GM19468 (cell line): ENCODE data around the gene CATSPERD.
A peak's percentile ranks its signal among the peaks of the same experiment; 100 is the strongest.

Experiments
- ATAC-seq: cut with Tn5 transposase; IDR thresholded peaks from one replicate; pipeline ENCODE4 v1.9.1; 2021; ENCODE audit warnings: mild to moderate bottlenecking, moderate library complexity, moderate number of reproducible peaks; ENCODE audit not compliant: unreplicated experiment; ENCODE audit errors: extremely low read depth

CATSPERD gene

DNA sequence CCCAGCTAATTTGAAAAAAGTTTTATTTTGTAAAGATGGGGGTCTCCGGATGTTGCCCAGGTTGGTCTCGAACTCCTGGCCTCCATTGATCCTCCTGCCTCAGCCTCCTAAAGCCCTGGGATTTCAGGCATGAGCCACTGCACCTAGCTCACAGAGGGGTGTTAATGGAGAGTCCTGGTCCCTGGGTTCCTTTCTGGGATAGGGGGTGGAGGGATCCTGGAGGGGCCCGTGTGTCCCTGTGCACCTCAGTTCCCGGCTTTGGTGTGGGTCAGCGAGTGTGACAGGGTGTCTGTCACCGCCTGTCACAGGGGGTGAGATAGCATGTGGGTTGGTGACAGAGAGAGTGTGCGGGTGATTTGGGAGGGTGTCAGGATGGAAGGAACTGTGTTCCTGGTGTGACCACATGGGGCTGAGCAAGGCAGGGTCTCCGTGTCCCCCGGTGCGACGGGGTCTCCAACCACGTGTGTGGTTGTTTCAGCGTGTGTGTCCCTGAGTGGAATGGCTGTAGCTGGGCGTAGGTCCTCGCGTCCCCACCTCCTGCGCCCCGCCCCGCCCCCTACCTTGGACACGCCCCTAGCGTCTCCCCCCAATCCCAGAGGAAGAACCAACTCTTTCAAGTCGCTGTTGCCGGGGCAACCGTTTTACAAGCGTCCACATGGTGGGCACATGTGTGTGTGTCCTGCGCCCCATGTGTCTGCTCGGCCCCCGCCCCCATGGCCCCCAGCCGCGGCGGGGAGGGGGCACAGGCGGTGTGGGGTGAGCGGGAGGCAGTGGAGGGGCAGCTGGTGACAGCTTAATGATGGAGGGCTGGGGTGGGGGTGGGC, 81.6 kb downstream of the CATSPERD start:
- ATAC-seq = no peak

- ATAC-seq = no peak
Measured at GRCh38 chr19:5803441-5803751, 83.0 kb downstream of the CATSPERD start.

DNA sequence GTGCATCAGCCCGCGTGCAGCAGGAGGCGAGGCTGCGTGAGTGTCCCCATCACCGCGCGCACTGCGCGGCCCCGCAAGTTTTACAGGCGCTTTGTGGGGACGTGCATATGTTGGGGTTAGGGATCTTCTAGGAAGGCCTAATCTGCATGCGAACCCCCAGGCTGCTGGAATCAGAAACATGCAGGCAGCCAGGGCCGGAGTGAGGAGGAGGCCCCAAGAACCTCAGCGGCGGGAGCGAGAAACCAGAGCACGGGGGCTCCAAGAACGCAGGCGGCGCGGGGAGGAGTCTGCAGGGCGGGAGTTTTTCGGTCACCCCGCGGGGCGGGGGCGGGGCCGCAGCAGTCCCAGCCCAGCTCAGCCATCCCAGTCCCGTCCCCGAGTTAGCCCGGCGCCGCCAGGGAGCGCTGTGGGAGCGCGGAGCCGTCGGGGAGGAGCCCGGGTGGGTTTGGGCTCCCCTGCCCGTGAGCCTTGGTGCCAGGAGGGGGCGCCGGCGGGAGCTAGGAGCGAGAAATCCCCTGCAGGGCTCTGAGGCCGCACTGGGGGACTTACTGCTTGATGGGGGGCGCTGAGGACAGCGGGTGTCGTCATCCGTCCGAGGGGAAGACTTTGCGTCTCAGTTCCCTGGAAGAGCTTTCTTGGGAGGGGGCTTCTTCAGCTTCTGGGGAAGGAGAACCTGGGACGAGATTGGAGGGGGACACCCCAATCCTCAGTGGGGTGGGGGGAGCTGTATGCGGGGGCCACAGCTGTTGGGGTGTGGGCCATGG, 83.5 kb downstream of the CATSPERD start:
- ATAC-seq = peak; percentile 60

DNA sequence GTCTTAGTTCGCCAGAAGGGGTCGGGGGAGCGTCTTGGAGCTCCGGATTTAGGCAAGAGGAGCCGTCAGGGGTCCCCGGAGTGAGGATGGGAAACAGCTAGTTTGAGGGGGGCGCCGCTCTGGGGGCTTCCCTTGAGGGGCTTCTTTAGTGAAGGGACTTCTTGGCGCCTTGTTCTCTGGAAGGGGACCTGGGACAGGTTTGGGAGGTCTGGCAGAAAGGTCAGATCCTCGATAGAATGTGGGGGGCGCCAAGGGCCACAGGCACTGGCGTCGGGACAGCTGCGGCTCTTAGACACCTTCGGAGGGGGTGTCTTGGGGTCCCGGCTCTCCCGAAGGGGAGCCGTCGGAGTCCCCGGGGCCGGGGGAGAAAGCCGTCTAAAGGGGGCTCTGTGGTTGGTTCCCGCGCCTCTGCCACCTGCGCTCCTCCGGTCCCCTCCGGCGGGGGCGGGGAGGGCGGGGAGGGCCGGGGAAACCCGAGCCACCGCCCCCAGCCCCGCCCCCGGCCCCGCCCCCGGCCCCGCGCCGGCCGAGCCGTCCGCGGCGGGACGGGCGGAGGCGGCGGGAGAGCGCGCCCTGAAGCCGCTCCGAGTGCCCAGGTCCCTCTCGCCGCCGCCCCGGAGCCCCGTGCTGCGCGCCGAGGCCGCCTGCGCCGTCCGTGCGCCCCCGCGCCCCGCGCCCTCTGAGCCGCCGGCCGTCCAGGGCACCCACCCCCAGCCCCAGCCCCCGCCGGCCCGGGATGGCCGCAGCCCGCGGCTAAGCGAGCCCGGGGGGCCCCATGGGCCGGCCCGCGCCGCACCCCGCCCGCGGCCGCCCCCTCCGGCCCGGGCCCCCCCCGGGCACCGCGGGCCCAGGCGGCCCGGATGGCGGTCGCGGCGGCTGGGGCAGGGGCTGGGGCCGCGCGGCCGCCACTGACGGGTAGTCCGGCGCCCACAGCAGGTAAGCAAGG, 84.4 kb downstream of the CATSPERD start, which contains the start of gene NRTN:
NRTN (plus strand) TSS at position 552 of the 946 bp plus-strand sequence. CDS start 19,099 bp downstream, outside the sequence.
- no peak for ATAC-seq

GRCh38 chr19:5805462-5806132, 85.2 kb downstream of the CATSPERD start:
- no peak for ATAC-seq

- ATAC-seq = no peak
Measured at GRCh38 chr19:5806133-5806489, 85.7 kb downstream of the CATSPERD start.

DNA sequence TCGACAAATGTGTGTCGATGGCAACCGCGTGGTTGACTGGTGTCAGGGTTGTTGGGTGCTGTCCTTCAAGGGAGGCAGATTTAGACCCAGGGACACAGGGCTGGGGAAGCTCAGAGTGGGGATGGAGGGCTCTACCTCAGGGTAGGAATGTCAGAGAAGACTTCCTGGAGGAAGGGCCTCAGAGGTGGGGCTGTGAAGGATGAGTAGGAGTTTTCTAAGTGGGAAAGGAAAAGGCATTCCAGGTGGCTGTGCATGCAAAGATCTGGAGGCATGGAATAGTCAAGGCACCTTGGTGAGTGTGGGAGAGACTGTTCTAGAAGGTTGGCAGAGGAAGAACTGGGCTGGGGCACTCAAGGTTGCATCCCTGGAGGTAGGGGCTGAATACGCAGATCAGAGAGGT, 86.5 kb downstream of the CATSPERD start:
- no peak for ATAC-seq

- ATAC-seq = no peak
Measured at GRCh38 chr19:5808120-5808816, 87.8 kb downstream of the CATSPERD start.

DNA sequence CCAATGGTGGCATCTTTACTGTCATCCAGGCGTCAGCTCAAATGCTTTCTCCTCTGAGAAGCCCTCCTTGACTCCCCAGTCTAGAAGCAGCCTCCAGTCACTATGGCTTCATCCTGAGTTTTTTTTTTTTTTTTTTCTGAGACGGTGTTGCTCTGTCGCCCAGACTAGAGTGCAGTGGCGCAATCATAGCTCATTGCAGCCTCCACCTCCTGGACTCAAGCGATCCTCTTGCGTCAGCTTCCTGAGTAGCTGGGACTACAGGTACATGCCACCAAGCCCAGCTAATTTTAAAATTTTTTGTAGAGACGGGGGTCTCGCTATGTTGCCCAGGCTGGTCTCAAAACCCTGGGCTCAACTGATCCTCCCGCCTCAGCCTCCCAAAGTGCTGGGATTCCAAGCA, 88.6 kb downstream of the CATSPERD start:
- no peak for ATAC-seq

- no peak for ATAC-seq
Measured at GRCh38 chr19:5809469-5809868, 89.0 kb downstream of the CATSPERD start.

GRCh38 chr19:5811117-5811516, 90.7 kb downstream of the CATSPERD start:
- no peak for ATAC-seq

- ATAC-seq = no peak
Measured at GRCh38 chr19:5814123-5814851, 93.8 kb downstream of the CATSPERD start.

DNA sequence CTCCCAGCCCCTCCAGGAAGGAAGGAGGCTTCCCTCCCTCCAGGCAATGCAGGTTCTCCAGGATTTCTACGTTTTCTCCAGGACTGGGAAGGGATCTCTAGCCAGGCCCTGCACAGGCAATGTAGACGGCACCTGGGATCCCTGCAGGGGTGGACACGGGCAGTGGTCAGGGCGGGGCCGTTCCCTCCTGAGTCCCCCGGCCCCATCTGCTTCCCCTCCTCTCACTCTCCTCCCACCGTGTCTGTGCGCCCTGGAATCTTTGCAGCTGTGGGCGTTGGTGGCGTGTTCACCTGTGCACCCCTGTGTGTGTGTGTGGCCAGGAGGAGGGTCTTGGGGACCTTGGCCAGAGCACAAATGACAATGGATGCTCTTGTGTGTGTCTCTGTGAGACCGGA, 94.4 kb downstream of the CATSPERD start:
- no peak for ATAC-seq

- ATAC-seq = no peak
Measured at GRCh38 chr19:5817218-5817617, 96.8 kb downstream of the CATSPERD start.

DNA sequence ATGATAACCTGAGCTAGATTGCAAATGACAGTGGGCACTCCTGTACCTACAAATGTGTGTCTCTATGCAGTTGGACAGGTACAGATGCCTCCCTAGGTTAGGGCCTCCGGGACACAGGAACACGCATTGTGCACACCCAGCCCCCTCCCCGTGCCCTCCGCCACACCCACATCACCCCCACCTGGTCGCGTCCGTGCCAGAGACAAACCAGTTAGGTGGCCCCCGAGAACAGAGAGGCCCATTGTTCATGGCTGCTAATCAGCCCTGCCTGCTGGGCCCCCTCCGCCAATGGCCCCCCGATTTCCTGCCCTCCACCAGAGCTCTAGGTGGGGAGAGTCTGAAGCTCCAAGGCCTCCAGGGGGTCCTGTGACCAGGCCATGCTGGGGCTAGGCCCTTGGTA, 98.2 kb downstream of the CATSPERD start:
- ATAC-seq = no peak

DNA sequence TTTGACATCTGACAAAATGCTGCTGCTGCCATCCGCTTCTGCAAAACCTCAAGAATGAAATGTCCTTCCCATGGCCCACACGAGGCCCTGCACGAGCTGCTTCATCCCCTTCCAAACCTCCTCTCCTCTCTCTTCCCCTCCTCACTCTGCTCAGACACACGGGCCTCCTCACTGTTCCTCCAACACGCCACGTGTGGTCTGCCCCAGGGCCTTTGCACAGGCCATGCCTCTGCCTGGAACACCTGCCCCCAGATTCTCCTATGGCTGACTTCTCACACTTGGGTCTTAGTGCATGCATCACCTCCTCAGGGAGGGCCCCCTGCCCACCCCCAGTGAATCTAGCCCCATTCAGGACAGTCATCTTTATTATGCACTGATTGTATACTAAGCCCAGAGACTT, 100.3 kb downstream of the CATSPERD start:
- no peak for ATAC-seq

- no peak for ATAC-seq
Measured at GRCh38 chr19:5821521-5822180, 101.2 kb downstream of the CATSPERD start.

DNA sequence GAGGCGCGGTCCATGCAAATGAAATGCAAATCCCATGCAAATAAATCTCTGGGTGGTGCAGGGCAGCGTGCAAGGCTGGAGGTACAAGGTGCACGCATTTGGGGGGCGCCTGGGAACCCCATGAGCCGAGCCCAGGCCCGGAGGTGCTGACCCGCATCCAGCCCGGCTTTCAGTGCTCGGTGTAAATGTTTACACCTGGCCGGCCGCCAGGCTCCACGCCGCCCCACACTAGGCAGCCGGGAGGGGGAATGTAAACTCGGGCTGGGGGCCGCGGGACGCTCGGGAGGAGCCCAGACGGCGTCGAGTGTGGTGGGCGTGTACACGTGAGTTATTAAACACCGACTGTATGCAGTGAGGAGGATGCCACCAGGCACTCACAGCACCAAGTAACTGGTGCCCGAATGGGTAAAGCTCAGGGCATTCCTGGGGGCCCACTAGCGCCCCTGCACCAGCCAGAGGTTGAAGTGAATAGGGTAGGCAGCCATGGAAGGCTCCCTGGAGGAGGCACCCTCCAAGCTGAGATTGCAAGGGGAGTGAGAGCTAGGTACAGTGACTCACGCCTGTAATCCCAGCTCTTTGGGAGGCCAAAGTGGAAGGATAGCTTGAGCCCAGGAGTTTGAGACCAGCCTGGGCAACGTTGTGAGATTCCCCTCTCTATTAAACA, 101.9 kb downstream of the CATSPERD start:
- ATAC-seq = no peak
